SKM-1 (cell line): ENCODE results near the gene SPINT3.

Experiments
- DNase-seq: peaks from one replicate; lab custom pipeline; 2025; ENCODE audit not compliant: unreplicated experiment; lab: John Stamatoyannopoulos, UW

SPINT3 gene

GRCh38 chr20:45462711-45463509 lies 52.5 kb downstream of the SPINT3 start:
- DNase-seq: no peak
